GM12878 (cell line): Measurements from ENCODE around the gene PYGO2. TPM values are rescaled to one million over a fixed set of nuclear protein-coding genes. Genes with fewer than 3 reads are reported as not detected.

Source experiments
- ATAC-seq: fragments of 200-7000 bp; cut with Tn5 transposase; 3 replicates; pipeline ENCODE4 v1.9.1; 2020; ENCODE audit warnings: mild to moderate bottlenecking, moderate library complexity
- BruUV-seq: library from RNA; stranded (reverse); fragments of 400-500 nt; replicated peaks from 2 replicates; lab custom pipeline; 2021; lab: Mats Ljungman, UMichigan
- CTCF ChIA-PET: fragments of 300-600 bp; sonication (Branson Sonifier 250); formaldehyde crosslinking; extraction: SDS; loops from one replicate; lab custom pipeline; 2021; ENCODE audit warnings: inconsistent platforms; lab: Yijun Ruan, JAX
- POLR2A ChIA-PET: fragments of 350-600 bp; formaldehyde crosslinking; extraction: SDS; loops from one replicate; lab custom pipeline; 2021; ENCODE audit warnings: inconsistent platforms; lab: Charles Lee
- RAD21 ChIA-PET: fragments of 300-600 bp; sonication (Branson Sonifier 250); formaldehyde crosslinking; loops from one replicate; lab custom pipeline; 2023; ENCODE audit warnings: antibody characterized with exemption; ENCODE audit not compliant: unreplicated experiment; lab: Charles Lee
- SMC1A ChIA-PET: fragments of 300-600 bp; sonication (Branson Sonifier 250); formaldehyde crosslinking; loops from one replicate; lab custom pipeline; 2023; ENCODE audit not compliant: unreplicated experiment, uncharacterized antibody; lab: Charles Lee
- DNase-seq: peaks from one replicate; pipeline ENCODE4 v3.0.0-alpha.2; 2011; ENCODE audit warnings: low read depth, low spot score
- FAIRE-seq: peaks from 3 replicates; lab custom pipeline; 2011; peaks lifted over from hg19 to GRCh38; lab: Jason Lieb, UNC
- H2AFZ ChIP-seq: 2 replicates; pipeline ENCODE4 v1.6.0; 2011; ENCODE audit warnings: low read depth, low read length, control low read depth; ENCODE audit not compliant: control insufficient read depth
- H3K27ac ChIP-seq: 2 replicates; pipeline ENCODE4 v1.5.1; 2011; ENCODE audit warnings: control low read depth; ENCODE audit not compliant: control insufficient read depth, insufficient read depth
- H3K27me3 ChIP-seq, 2 experiments: replicated peaks in 1 of 2; 2 replicates each; pipeline versions ENCODE4 v1.6.0 to v1.6.1; 2011; ENCODE audit warnings: low read length in 1 of 2; ENCODE audit not compliant: control insufficient read depth in 2 of 2, insufficient read depth in 2 of 2
- H3K36me3 ChIP-seq, 2 experiments: 2 replicates each; pipeline ENCODE4 v1.5.1; 2011; ENCODE audit warnings: low read length in 1 of 2; ENCODE audit not compliant: control insufficient read depth in 2 of 2, insufficient read depth in 2 of 2
- H3K4me1 ChIP-seq: 2 replicates; pipeline ENCODE4 v1.6.1; 2011; ENCODE audit warnings: mild to moderate bottlenecking, low read length, moderate library complexity, mixed read lengths; ENCODE audit not compliant: control insufficient read depth, insufficient read depth
- H3K4me2 ChIP-seq: 2 replicates; pipeline ENCODE4 v1.6.0; 2011; ENCODE audit warnings: control low read depth; ENCODE audit not compliant: control insufficient read depth, insufficient read depth
- H3K4me3 ChIP-seq: fragments of 200-600 bp; sonication (generic); 2 replicates; pipeline ENCODE4 v1.5.1; 2016
- H3K79me2 ChIP-seq: 2 replicates; pipeline ENCODE4 v1.6.0; 2011; ENCODE audit warnings: low read length; ENCODE audit not compliant: control insufficient read depth, insufficient read depth
- H3K9ac ChIP-seq: 2 replicates; pipeline ENCODE4 v1.8.0; 2011; ENCODE audit warnings: low read length, control low read depth, mixed read lengths; ENCODE audit not compliant: control insufficient read depth, insufficient read depth
- H3K9me3 ChIP-seq: replicated peaks from 3 replicates; pipeline ENCODE4 v1.5.1; 2011; ENCODE audit warnings: mild to moderate bottlenecking, low read length; ENCODE audit not compliant: control insufficient read depth, insufficient read depth
- H4K20me1 ChIP-seq: 2 replicates; pipeline ENCODE4 v1.6.0; 2011; ENCODE audit not compliant: control insufficient read depth, insufficient read depth
- ASH2L ChIP-seq: fragments of 300-600, 200-600 bp; sonication (generic); IDR thresholded peaks from 2 replicates; pipeline ENCODE4 v1.6.1; 2017; ENCODE audit warnings: low read depth, mild to moderate bottlenecking, borderline replicate concordance
- CEBPB ChIP-seq, 2 experiments: fragments of 150-350 bp in 1 of 2; IDR thresholded peaks; 2 replicates each; pipeline ENCODE4 v1.6.1; 2012 to 2014; ENCODE audit warnings: low read depth in 2 of 2, low read length in 2 of 2, borderline replicate concordance in 1 of 2, inconsistent platforms in 1 of 2
- GABPA ChIP-seq: IDR thresholded peaks from 2 replicates; pipeline ENCODE4 v1.6.1; 2014; ENCODE audit warnings: antibody characterized with exemption, low read depth, mild to moderate bottlenecking, inconsistent platforms
- HDGF ChIP-seq: fragments of 450-650 bp; IDR thresholded peaks from 2 replicates; pipeline ENCODE4 v1.6.1; 2016; ENCODE audit warnings: antibody characterized with exemption
- MEF2A ChIP-seq: IDR thresholded peaks from 2 replicates; pipeline ENCODE4 v1.6.1; 2011; ENCODE audit warnings: low read depth, mild to moderate bottlenecking, low read length, moderate library complexity; ENCODE audit not compliant: insufficient read depth
- MEF2B ChIP-seq: fragments of 450-650 bp; IDR thresholded peaks from 2 replicates; pipeline ENCODE4 v1.6.1; 2018; ENCODE audit warnings: mild to moderate bottlenecking, moderate library complexity; ENCODE audit not compliant: partially characterized antibody, poor library complexity, severe bottlenecking
- POLR2AphosphoS5 ChIP-seq: IDR thresholded peaks from 2 replicates; pipeline ENCODE4 v1.6.1; 2011; ENCODE audit warnings: mild to moderate bottlenecking, low read length, inconsistent platforms
- RUNX3 ChIP-seq: IDR thresholded peaks from 2 replicates; pipeline ENCODE4 v1.6.1; 2012; ENCODE audit warnings: low read length, inconsistent platforms
- SMC3 ChIP-seq: IDR thresholded peaks from 2 replicates; pipeline ENCODE4 v1.6.1; 2011; ENCODE audit warnings: low read length, improper control_type of control experiment, borderline replicate concordance
- SRF ChIP-seq, 2 experiments: IDR thresholded peaks; 2 replicates each; pipeline ENCODE4 v1.6.1; 2011; ENCODE audit warnings: low read depth in 2 of 2, low read length in 2 of 2, mild to moderate bottlenecking in 1 of 2, moderate library complexity in 1 of 2
- ZBED1 ChIP-seq: IDR thresholded peaks from 2 replicates; pipeline ENCODE4 v1.6.1; 2016; ENCODE audit warnings: borderline replicate concordance
- WGBS: methylation state at CpG from one replicate; pipeline ENCODE4 v1.1.6; 2016; ENCODE audit warnings: low lambda C conversion rate; ENCODE audit not compliant: insufficient replicate concordance, insufficient coverage; ENCODE audit errors: missing lambda C conversion rate; 5-methylcytosine and 5-hydroxymethylcytosine counted together
- in situ Hi-C: fragments of 300-500 bp; cut with MboI; formaldehyde crosslinking; loops from 9 replicates; pipeline ENCODE4 v1.14.3; 2018; ENCODE audit warnings: mixed read lengths
- intact Hi-C: fragments of 100-400 bp; cut with micrococcal nuclease; formaldehyde crosslinking; loops from one replicate; pipeline ENCODE4 v1.14.2; 2022; ENCODE audit not compliant: unreplicated experiment
- polyA plus RNA-seq, 11 experiments: library from polyadenylated mRNA; depleted of rRNA in 4 of 11; unstranded in 6 of 11; stranded (reverse) in 5 of 11; fragments of >200 nt; fragmentation: Nextera tagmentation in 4 of 11; fragmentation: Illumina TruSeq in 1 of 11; extraction: Ambion mirVana in 4 of 11; extraction: Trizol in 1 of 11; gene quantifications; 1 replicate in 1 of 11; 2 replicates in 10 of 11; pipeline versions ENCODE4 v1.2.1 to v1.2.3, GENCODE V29; 2011 to 2016; ENCODE audit warnings: inconsistent platforms in 2 of 11, missing spikeins in 2 of 11, low read depth in 1 of 11
- total RNA-seq, 4 experiments: library from RNA; depleted of rRNA in 3 of 4; stranded (reverse); fragments of >200 nt in 3 of 4; fragmentation: Illumina TruSeq in 1 of 4; extraction: Trizol in 1 of 4; gene quantifications; 2 replicates each; pipeline versions ENCODE4 v1.2.1 to v1.2.3, GENCODE V29; 2013 to 2021
- TF ChIP-seq, protein P1 (sequence below): fragments of 450-650 bp; IDR thresholded peaks from 2 replicates; pipeline ENCODE4 v1.6.1; 2017; ENCODE audit warnings: mild to moderate bottlenecking, moderate library complexity
- TF ChIP-seq, protein P2 (sequence below): fragments of 450-650 bp; IDR thresholded peaks from 2 replicates; pipeline ENCODE4 v1.6.1; 2017; ENCODE audit warnings: mild to moderate bottlenecking, moderate library complexity

The PYGO2 gene
- total and polyA plus RNA-seq, 10 of the 15 experiments (the other 5 are each of a cell fraction or from before 2014, with no cell fraction given) = 8.1 to 33.8 (median 23.5) TPM

DNA sequence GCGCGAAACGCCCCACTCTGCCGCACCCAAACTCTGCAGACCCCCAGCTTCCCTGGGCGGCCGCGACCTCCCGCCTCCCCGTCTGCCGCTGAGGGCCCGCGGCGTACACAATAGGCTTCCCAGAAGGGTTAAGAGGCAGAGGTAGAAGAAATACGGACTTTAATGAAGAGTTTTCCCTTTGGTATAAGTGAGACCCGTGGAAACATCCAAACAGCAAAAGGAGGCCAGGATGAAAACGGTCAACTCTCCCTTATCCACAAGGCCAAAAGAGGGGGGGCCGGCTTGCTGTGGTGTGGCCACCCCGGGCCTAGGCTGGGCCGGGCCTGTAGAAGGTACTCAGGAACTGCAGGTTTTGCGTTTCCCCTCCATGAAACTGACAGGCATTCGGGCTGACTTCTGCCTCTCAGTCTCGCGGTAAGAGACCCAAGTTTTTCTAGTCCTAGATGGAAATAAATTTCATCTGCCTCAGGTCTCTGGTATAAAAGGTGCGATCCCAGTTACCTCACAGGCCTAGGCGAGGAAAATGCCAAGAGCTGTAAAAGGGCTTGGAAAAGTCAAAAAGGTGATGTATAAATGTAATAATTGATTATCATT is 671 bp upstream of the PYGO2 start:
- Histone ChIP-seq H3K79me2 (peaks cover 31% of the 10 kb centered on the region), H3K9ac (peak overlapping the region; percentile 81), H3K4me3 (peak overlapping the region; percentile 88), H3K27ac (peak overlapping the region; percentile 97), H4K20me1 (no peaks in the 10 kb centered on the region), H3K4me2 (peak overlapping the region; percentile 86), H3K9me3 (no peaks in the 10 kb centered on the region), H3K27me3 (no peaks in the 10 kb centered on the region), H3K4me1 (peaks cover 6% of the 10 kb centered on the region; the same call in 1 of the 2 replicates), H2AFZ (peak overlapping the region; percentile 73; the same call in 1 of the 2 replicates), H3K36me3 (peaks cover 10 to 12% of the 10 kb centered on the region in 2 experiments; a peak in 3 of 4 replicates)
- WGBS = under 1% methylated on average over 25 of the region's 25 CpGs
- RAD21 ChIA-PET = interaction anchor here (1.1 to 2.4 kb wide), 5 partner anchors 9 to 89 kb away, joined by 3 to 15 read pairs (median 5); partner anchors contain the start of genes ADAM15, PMVK and SHC1
- ATAC-seq = peak; percentile 36
- POLR2A ChIA-PET = interaction anchor here (0.7 to 12.3 kb wide), 4 partner anchors 11 to 42 kb away, joined by 3 to 140 read pairs (median 5); partner anchors contain the start of genes CKS1B and SHC1
- SMC1A ChIA-PET = interaction anchor here (0.9 to 3.1 kb wide), 6 partner anchors 8 to 58 kb away, joined by 3 to 14 read pairs (median 4); partner anchors contain the start of gene SHC1
- BruUV-seq = TSS peak; percentile 85
- intact Hi-C loops = loop anchor here (5.0 kb wide), 1 partner anchor 40 kb away; the partner anchor contains the start of gene ZBTB7B
- CTCF ChIA-PET = interaction anchor here (0.9 to 2.7 kb wide), 9 partner anchors 9 to 110 kb away, joined by 3 to 20 read pairs (median 10); partner anchors contain the start of genes PMVK and SHC1
- in situ Hi-C loops = no loop called here
- no peak for DNase-seq
- peak; percentile 88 for FAIRE-seq
- TF ChIP-seq ASH2L (no peak), ZBED1 (no peak), CEBPB (IDR thresholded peaks at IDR 0.05; ENCODE audit: borderline replicate concordance in 1 of 2, low read depth in 2 of 2, low read length in 2 of 2) (no peak), HDGF (no peak), SMC3 (0 out of 2 replicates have a peak, but pooled peaks have one; percentile 5), RUNX3 (no peak), GABPA (no peak), MEF2A (no peak), SRF (IDR thresholded peaks at IDR 0.05; ENCODE audit: low read depth in 2 of 2, low read length in 2 of 2) (no peak), MEF2B (no peak), POLR2AphosphoS5 (no peak)
- TF ChIP-seq, protein P1, sequence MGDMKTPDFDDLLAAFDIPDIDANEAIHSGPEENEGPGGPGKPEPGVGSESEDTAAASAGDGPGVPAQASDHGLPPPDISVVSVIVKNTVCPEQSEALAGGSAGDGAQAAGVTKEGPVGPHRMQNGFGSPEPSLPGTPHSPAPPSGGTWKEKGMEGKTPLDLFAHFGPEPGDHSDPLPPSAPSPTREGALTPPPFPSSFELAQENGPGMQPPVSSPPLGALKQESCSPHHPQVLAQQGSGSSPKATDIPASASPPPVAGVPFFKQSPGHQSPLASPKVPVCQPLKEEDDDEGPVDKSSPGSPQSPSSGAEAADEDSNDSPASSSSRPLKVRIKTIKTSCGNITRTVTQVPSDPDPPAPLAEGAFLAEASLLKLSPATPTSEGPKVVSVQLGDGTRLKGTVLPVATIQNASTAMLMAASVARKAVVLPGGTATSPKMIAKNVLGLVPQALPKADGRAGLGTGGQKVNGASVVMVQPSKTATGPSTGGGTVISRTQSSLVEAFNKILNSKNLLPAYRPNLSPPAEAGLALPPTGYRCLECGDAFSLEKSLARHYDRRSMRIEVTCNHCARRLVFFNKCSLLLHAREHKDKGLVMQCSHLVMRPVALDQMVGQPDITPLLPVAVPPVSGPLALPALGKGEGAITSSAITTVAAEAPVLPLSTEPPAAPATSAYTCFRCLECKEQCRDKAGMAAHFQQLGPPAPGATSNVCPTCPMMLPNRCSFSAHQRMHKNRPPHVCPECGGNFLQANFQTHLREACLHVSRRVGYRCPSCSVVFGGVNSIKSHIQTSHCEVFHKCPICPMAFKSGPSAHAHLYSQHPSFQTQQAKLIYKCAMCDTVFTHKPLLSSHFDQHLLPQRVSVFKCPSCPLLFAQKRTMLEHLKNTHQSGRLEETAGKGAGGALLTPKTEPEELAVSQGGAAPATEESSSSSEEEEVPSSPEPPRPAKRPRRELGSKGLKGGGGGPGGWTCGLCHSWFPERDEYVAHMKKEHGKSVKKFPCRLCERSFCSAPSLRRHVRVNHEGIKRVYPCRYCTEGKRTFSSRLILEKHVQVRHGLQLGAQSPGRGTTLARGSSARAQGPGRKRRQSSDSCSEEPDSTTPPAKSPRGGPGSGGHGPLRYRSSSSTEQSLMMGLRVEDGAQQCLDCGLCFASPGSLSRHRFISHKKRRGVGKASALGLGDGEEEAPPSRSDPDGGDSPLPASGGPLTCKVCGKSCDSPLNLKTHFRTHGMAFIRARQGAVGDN = no peak
- TF ChIP-seq, protein P2, sequence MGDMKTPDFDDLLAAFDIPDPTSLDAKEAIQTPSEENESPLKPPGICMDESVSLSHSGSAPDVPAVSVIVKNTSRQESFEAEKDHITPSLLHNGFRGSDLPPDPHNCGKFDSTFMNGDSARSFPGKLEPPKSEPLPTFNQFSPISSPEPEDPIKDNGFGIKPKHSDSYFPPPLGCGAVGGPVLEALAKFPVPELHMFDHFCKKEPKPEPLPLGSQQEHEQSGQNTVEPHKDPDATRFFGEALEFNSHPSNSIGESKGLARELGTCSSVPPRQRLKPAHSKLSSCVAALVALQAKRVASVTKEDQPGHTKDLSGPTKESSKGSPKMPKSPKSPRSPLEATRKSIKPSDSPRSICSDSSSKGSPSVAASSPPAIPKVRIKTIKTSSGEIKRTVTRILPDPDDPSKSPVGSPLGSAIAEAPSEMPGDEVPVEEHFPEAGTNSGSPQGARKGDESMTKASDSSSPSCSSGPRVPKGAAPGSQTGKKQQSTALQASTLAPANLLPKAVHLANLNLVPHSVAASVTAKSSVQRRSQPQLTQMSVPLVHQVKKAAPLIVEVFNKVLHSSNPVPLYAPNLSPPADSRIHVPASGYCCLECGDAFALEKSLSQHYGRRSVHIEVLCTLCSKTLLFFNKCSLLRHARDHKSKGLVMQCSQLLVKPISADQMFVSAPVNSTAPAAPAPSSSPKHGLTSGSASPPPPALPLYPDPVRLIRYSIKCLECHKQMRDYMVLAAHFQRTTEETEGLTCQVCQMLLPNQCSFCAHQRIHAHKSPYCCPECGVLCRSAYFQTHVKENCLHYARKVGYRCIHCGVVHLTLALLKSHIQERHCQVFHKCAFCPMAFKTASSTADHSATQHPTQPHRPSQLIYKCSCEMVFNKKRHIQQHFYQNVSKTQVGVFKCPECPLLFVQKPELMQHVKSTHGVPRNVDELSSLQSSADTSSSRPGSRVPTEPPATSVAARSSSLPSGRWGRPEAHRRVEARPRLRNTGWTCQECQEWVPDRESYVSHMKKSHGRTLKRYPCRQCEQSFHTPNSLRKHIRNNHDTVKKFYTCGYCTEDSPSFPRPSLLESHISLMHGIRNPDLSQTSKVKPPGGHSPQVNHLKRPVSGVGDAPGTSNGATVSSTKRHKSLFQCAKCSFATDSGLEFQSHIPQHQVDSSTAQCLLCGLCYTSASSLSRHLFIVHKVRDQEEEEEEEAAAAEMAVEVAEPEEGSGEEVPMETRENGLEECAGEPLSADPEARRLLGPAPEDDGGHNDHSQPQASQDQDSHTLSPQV = no peak
